ENCODE data around the gene UBL3.

The UBL3 gene

DNA sequence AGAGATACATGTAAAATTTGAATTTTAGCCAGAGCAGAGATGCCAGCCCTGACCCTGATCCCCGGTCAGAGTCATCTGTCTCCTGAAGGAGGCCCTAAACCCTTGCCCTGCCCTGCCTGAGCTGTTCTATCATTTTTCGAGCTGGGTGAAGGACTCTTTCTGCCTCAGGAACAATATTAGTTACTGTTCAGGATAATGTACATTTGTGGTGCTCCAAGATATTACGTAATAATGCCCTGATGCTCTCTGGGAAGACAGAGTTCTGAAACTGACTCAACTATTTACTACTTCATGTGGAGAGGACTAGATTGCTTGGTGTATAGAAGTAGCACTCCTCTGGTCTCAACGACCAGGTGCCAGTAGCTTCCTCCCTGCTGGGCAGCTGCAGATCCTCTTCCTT, 37.9 kb upstream of the UBL3 start (continued):
- TF ChIP-seq, protein P1, sequence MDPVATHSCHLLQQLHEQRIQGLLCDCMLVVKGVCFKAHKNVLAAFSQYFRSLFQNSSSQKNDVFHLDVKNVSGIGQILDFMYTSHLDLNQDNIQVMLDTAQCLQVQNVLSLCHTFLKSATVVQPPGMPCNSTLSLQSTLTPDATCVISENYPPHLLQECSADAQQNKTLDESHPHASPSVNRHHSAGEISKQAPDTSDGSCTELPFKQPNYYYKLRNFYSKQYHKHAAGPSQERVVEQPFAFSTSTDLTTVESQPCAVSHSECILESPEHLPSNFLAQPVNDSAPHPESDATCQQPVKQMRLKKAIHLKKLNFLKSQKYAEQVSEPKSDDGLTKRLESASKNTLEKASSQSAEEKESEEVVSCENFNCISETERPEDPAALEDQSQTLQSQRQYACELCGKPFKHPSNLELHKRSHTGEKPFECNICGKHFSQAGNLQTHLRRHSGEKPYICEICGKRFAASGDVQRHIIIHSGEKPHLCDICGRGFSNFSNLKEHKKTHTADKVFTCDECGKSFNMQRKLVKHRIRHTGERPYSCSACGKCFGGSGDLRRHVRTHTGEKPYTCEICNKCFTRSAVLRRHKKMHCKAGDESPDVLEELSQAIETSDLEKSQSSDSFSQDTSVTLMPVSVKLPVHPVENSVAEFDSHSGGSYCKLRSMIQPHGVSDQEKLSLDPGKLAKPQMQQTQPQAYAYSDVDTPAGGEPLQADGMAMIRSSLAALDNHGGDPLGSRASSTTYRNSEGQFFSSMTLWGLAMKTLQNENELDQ (tag by site-specific recombination; IDR thresholded peaks at IDR 0.05; ENCODE audit: low read depth) = no peak
- TF ChIP-seq, protein P2, sequence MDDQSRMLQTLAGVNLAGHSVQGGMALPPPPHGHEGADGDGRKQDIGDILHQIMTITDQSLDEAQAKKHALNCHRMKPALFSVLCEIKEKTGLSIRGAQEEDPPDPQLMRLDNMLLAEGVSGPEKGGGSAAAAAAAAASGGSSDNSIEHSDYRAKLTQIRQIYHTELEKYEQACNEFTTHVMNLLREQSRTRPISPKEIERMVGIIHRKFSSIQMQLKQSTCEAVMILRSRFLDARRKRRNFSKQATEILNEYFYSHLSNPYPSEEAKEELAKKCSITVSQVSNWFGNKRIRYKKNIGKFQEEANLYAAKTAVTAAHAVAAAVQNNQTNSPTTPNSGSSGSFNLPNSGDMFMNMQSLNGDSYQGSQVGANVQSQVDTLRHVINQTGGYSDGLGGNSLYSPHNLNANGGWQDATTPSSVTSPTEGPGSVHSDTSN (CRISPR knock-in tag; IDR thresholded peaks at IDR 0.05) = no peak
- TF ChIP-seq ZNF302 (tag by site-specific recombination; IDR thresholded peaks at IDR 0.05; ENCODE audit: low read depth) (no peak), SALL2 (tag by site-specific recombination; IDR thresholded peaks at IDR 0.05; ENCODE audit: borderline replicate concordance) (no peak), CTCF (tag by site-specific recombination; IDR thresholded peaks at IDR 0.05) (no peak), ZNF843 (tag by site-specific recombination; IDR thresholded peaks at IDR 0.05) (no peak), ZSCAN5A (tag by site-specific recombination; IDR thresholded peaks at IDR 0.05) (no peak), GLIS1 (tag by site-specific recombination; IDR thresholded peaks at IDR 0.05) (no peak), ZBTB44 (tag by site-specific recombination; IDR thresholded peaks at IDR 0.05) (no peak)

GRCh38 chr13:29887686-29888085, 37.3 kb upstream of the UBL3 start:
- no peak for TF ChIP-seq SCRT2 (tag by site-specific recombination; IDR thresholded peaks at IDR 0.05)
- TF ChIP-seq, protein P3, sequence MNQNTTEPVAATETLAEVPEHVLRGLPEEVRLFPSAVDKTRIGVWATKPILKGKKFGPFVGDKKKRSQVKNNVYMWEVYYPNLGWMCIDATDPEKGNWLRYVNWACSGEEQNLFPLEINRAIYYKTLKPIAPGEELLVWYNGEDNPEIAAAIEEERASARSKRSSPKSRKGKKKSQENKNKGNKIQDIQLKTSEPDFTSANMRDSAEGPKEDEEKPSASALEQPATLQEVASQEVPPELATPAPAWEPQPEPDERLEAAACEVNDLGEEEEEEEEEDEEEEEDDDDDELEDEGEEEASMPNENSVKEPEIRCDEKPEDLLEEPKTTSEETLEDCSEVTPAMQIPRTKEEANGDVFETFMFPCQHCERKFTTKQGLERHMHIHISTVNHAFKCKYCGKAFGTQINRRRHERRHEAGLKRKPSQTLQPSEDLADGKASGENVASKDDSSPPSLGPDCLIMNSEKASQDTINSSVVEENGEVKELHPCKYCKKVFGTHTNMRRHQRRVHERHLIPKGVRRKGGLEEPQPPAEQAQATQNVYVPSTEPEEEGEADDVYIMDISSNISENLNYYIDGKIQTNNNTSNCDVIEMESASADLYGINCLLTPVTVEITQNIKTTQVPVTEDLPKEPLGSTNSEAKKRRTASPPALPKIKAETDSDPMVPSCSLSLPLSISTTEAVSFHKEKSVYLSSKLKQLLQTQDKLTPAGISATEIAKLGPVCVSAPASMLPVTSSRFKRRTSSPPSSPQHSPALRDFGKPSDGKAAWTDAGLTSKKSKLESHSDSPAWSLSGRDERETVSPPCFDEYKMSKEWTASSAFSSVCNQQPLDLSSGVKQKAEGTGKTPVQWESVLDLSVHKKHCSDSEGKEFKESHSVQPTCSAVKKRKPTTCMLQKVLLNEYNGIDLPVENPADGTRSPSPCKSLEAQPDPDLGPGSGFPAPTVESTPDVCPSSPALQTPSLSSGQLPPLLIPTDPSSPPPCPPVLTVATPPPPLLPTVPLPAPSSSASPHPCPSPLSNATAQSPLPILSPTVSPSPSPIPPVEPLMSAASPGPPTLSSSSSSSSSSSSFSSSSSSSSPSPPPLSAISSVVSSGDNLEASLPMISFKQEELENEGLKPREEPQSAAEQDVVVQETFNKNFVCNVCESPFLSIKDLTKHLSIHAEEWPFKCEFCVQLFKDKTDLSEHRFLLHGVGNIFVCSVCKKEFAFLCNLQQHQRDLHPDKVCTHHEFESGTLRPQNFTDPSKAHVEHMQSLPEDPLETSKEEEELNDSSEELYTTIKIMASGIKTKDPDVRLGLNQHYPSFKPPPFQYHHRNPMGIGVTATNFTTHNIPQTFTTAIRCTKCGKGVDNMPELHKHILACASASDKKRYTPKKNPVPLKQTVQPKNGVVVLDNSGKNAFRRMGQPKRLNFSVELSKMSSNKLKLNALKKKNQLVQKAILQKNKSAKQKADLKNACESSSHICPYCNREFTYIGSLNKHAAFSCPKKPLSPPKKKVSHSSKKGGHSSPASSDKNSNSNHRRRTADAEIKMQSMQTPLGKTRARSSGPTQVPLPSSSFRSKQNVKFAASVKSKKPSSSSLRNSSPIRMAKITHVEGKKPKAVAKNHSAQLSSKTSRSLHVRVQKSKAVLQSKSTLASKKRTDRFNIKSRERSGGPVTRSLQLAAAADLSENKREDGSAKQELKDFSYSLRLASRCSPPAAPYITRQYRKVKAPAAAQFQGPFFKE (tag by site-specific recombination; IDR thresholded peaks at IDR 0.05; ENCODE audit: borderline replicate concordance) = no peak
- no peak for TF ChIP-seq BCL11B (tag by site-specific recombination; IDR thresholded peaks at IDR 0.05; ENCODE audit: low read depth)
- no peak for TF ChIP-seq ZNF629 (tag by site-specific recombination; IDR thresholded peaks at IDR 0.05)
- no peak for TF ChIP-seq ZNF621 (tag by site-specific recombination; IDR thresholded peaks at IDR 0.05)
- TF ChIP-seq ZNF184 (tag by site-specific recombination; IDR thresholded peaks at IDR 0.05) = no peak
- Histone ChIP-seq H3K9me3 (ENCODE audit: control insufficient read depth, insufficient read depth, low read depth, low read length) (no peaks in the 10 kb centered on the region), H3K27ac (ENCODE audit: extremely low read depth, low read depth, low read length) (no peak overlapping the region), H3K4me1 (ENCODE audit: control insufficient read depth, insufficient read depth, low read length) (no peaks in the 10 kb centered on the region), H3K36me3 (ENCODE audit: control insufficient read depth in 2 of 2, insufficient read depth in 1 of 2, low read length in 2 of 2) (no peaks in the 10 kb centered on the region), H3K4me3 (ENCODE audit: low read depth, low read length) (no peak overlapping the region)
- CTCF ChIA-PET = no interaction called here
- POLR2A ChIA-PET = no interaction called here
